NCI-H2171 treated with DMSO at 0.1 percent for 48 hours (cell line): ENCODE data around the gene CAPN5.

Experiments used
- DNase-seq: peaks from one replicate; lab custom pipeline; 2025; lab: John Stamatoyannopoulos, UW

The CAPN5 gene

GRCh38 chr11:77118971-77119370 lies 52.2 kb downstream of the CAPN5 start:
- no peak for DNase-seq

GRCh38 chr11:77119531-77119936 lies 52.8 kb downstream of the CAPN5 start:
- DNase-seq = no peak

- no peak for DNase-seq
Measured at GRCh38 chr11:77120571-77120970, 53.8 kb downstream of the CAPN5 start.

GRCh38 chr11:77121096-77121640 lies 54.4 kb downstream of the CAPN5 start:
- DNase-seq = no peak

GRCh38 chr11:77121876-77122575 lies 55.3 kb downstream of the CAPN5 start:
- DNase-seq = no peak

GRCh38 chr11:77122576-77123212 lies 55.9 kb downstream of the CAPN5 start:
- DNase-seq = no peak

- no peak for DNase-seq
Measured at GRCh38 chr11:77123591-77123990, 56.8 kb downstream of the CAPN5 start.

- DNase-seq = no peak
Measured at GRCh38 chr11:77124041-77124440, 57.3 kb downstream of the CAPN5 start.

- no peak for DNase-seq
Measured at GRCh38 chr11:77124488-77124887, 57.7 kb downstream of the CAPN5 start.

- no peak for DNase-seq
Measured at GRCh38 chr11:77125191-77125590, 58.4 kb downstream of the CAPN5 start.

- DNase-seq = no peak
Measured at GRCh38 chr11:77125695-77126094, 58.9 kb downstream of the CAPN5 start.

- no peak for DNase-seq
Measured at GRCh38 chr11:77126156-77126775, 59.5 kb downstream of the CAPN5 start.

GRCh38 chr11:77126861-77127234 lies 60.1 kb downstream of the CAPN5 start:
- DNase-seq = no peak

GRCh38 chr11:77127235-77127911 lies 60.6 kb downstream of the CAPN5 start:
- no peak for DNase-seq

- DNase-seq = no peak
Measured at GRCh38 chr11:77127920-77128691, 61.3 kb downstream of the CAPN5 start, which contains the start of gene MYO7A. Gene MYO7A (plus strand): TSS chr11:77128246. CDS start chr11:77130635, 2,389 bp downstream.

- no peak for DNase-seq
Measured at GRCh38 chr11:77129069-77129841, 62.5 kb downstream of the CAPN5 start.

GRCh38 chr11:77129842-77130756 lies 63.3 kb downstream of the CAPN5 start:
- no peak for DNase-seq

- DNase-seq = peak; percentile 15
Measured at GRCh38 chr11:77130763-77131513, 64.2 kb downstream of the CAPN5 start.

- DNase-seq = no peak
Measured at GRCh38 chr11:77131560-77131959, 64.8 kb downstream of the CAPN5 start.
